22Rv1 (cell line): ENCODE results near the gene TSC1.
A peak's percentile ranks its signal among the peaks of the same experiment; 100 is the strongest.
"Not testable (repeated sequence)": the region's sequence is repeated elsewhere in the genome, so short reads cannot be mapped to it uniquely, and the experiment has no call there.

Experiments
- H3K27ac ChIP-seq: fragments of 450-650 bp; 2 replicates; pipeline ENCODE4 v1.5.1; 2017
- ZFX ChIP-seq: fragments of 450-650 bp; IDR thresholded peaks from 2 replicates; pipeline ENCODE4 v1.6.1; 2017; ENCODE audit warnings: antibody characterized with exemption, borderline replicate concordance
- TF ChIP-seq, protein P1 (sequence below): fragments of 450-650 bp; IDR thresholded peaks from 2 replicates; pipeline ENCODE4 v1.5.1; 2017; ENCODE audit warnings: mild to moderate bottlenecking

The TSC1 gene

DNA sequence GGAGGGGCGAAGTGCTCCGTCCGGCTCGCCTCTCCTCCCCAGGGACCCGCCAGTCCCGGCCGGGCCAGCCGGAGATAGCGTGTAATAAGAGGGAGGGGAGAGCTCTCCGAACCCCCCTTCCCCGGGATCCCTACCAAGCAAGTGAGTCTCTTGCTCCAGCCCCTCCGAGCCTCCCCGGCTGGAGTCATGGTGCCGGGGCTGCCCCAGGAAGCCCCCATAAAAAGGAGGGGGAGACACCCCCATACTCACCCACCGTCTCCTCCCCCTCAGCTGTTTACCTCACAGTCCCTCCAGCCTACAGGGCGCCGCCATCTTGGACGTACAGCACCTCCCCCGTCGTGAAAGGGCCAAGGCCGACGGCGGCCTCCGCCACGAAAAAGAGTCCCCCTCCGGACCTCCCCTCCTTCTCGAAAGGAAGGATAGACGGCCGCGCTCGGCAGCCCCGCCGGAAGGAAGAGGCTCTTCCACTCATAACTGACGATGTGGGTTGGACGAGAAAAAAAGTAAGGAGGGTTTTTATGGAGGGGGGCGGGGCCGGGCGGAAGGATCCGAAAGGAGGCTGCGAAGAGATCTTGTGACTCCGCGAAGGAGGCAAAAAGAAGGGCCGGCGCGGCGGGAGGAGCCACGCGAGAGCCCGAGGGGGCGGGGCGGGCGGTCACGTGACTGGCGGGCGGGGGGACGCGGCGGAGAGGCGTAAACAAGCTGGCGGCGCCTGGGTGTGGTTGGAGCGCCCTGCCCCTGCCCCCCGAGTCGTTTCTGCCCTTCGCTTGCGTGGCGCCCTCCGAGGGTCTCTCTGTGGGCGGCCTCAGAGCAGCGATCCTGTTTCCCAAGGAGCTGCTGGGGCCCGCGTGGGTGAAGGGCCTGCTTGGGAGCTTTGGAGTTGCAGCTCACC is at the start of gene TSC1:
Gene TSC1 (minus strand): TSS at position 323 of the 892 bp plus-strand sequence. CDS start 15,744 bp downstream, outside the sequence.
- TF ChIP-seq, protein P1, sequence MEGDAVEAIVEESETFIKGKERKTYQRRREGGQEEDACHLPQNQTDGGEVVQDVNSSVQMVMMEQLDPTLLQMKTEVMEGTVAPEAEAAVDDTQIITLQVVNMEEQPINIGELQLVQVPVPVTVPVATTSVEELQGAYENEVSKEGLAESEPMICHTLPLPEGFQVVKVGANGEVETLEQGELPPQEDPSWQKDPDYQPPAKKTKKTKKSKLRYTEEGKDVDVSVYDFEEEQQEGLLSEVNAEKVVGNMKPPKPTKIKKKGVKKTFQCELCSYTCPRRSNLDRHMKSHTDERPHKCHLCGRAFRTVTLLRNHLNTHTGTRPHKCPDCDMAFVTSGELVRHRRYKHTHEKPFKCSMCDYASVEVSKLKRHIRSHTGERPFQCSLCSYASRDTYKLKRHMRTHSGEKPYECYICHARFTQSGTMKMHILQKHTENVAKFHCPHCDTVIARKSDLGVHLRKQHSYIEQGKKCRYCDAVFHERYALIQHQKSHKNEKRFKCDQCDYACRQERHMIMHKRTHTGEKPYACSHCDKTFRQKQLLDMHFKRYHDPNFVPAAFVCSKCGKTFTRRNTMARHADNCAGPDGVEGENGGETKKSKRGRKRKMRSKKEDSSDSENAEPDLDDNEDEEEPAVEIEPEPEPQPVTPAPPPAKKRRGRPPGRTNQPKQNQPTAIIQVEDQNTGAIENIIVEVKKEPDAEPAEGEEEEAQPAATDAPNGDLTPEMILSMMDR = no peak
- no peak for TF ChIP-seq ZFX
- peak within 1 kb of the TSS; percentile 80 for H3K27ac ChIP-seq

DNA sequence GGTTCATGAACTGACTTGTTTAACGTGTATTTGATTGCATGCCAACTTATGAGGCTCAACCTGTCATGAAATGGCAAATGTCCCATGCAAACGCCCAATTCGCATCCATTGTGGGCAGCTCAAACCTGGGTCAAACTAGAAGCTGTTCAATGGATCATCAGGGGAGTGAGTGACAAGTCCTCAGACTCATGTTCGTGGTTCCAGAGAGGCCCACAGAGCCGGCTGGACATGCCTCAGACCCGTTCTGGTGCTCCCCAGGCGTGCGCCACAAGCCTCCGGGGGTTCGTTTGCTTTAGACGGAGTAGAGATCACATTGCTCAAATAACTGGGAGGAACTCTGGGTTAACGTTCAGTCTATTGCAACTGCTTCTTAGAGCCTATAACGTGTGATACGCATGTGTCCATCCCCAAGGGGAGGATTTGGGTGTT is 49.1 kb upstream of the TSC1 start:
- TF ChIP-seq, protein P1 = no peak
- TF ChIP-seq ZFX = no peak
- no peak overlapping the region for H3K27ac ChIP-seq

DNA sequence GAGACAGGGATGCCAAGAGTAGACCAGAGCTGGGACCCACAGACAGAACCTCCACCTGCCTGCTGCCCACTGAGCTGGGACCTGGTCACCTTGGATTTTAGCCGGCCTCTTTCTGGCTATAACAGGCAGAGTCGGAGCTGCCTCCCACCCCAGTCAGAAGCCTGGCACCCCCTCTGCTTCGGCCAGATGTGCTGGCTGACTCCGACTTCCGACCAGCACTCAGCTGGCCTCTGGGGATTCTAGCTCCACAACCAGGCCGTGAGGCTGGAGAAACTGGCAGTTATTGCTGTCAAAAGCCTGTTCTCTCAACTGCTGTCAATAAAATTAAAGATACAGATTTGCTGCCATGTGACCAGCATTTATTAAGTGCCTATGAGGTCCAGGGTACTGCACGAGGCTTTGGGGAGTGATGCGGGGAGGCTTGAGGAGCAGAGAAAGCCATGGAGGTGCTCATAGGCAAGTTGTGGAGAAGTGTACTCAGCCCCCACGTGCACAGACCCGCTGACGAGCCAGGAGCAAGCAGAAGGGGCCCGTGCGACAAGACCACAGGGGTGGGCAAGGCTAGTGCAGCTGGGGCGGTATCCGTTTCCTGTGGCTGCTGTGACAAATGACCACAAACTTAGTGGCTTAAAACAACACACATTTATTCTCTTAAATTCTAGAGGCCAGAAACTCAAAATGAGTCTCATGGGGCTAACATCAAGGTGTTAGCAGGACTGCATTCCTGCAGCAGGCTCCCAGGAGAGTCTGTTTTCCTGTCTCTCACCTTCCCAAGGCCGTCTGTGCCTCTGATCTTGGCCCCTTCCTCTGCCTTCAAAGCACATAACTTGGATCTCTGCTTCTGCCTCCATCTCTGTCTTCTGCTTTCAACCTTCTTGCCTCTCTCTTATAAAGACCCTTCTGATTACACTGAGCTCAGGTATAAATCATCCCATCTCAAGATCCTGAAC is 47.2 kb upstream of the TSC1 start:
- TF ChIP-seq, protein P1 = no peak
- TF ChIP-seq ZFX = no peak
- no peak overlapping the region for H3K27ac ChIP-seq

DNA sequence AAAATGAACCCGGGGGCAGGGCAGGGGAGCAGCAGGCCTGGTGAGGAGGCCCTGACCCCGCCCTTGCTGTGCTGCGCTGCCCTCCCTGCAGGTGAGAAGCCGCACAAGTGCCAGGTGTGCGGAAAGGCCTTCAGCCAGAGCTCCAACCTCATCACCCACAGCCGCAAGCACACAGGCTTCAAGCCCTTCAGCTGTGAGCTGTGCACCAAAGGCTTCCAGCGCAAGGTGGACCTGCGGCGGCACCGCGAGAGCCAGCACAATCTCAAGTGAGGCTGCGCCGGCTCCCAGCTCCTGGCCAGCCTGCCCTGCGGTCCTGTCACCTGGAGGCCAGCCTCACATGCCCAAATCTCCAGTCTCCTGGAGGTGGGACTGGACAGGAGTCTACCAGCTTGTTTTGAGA is 46.4 kb upstream of the TSC1 start:
- no peak overlapping the region for H3K27ac ChIP-seq
- TF ChIP-seq, protein P1 = no peak
- TF ChIP-seq ZFX = no peak

DNA sequence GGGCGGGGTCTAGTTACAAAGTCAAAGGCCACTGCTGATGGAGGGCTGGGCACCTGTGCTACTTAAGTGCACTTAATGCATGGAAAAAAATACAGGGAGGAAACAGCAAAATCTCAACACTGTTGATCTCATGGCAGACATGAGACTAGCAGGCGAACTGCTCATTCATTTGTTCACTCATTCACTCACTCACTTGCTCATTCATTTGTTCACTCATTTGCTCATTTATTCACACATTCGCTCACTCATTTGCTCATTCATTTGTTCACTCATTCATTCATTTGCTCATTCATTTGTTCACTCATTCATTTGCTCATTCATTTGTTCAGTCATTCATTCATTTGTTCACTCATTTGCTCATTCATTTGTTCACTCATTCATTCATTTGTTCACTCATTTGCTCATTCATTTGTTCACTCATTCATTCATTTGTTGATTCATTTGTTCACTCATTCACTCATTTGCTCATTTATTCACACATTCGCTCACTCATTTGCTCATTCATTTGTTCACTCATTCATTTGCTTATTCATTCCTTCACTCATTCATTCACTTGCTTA is 45.7 kb upstream of the TSC1 start:
- H3K27ac ChIP-seq = not testable (repeated sequence)

DNA sequence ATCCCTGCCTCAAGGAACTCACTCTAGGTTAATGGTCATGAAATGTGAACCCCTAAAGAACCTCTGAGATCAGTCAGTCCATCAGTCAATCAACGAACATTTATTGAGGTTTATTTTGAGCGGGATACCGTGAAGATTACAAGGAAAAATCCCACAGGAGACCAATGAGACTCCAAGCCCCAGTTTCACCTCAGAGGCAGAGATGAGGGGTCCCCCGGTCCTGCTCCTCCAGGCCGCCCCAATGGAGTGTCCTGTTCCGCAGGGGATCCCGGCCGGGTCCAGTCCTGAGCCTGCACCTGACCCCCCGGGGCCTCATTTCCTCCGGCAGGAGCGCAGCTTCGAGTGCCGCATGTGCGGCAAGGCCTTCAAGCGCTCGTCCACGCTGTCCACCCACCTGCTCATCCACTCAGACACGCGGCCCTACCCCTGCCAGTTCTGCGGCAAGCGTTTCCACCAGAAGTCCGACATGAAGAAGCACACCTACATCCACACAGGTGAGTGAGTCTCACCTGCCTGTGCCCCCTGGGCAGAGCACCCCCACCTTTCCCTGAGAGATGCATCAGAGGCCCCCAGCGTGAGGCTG is 45.1 kb upstream of the TSC1 start:
- TF ChIP-seq ZFX = no peak
- TF ChIP-seq, protein P1 = no peak

DNA sequence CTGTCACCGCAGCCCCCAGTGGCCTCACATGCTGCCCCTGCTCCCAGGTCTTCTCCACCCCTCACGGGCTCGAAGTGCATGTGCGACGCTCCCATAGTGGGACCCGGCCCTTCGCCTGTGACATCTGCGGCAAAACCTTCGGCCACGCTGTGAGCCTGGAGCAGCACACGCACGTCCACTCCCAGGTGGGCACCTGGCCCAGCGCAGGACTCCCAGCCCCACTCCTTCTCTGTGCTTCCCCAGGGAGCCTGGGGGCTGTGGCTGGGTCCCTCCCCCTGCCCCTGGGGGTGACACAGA is 44.5 kb upstream of the TSC1 start:
- no peak overlapping the region for H3K27ac ChIP-seq
- no peak for TF ChIP-seq ZFX
- TF ChIP-seq, protein P1 = no peak

More for the DNA sequence above, 45.1 kb upstream of the TSC1 start:
- H3K27ac ChIP-seq = no peak overlapping the region
